Measurements from ENCODE around the gene PIGQ. TPM values are rescaled to one million over a fixed set of nuclear protein-coding genes. Genes with fewer than 3 reads are reported as not detected.

The PIGQ gene
- total and polyA plus RNA-seq, 2 of the 8 experiments (the other 6 are each of a cell fraction or from before 2014, with no cell fraction given): 36.0 to 49.2 TPM

GRCh38 chr16:631808-632358 lies 62.1 kb downstream of the PIGQ start:
- Histone ChIP-seq H2BK5ac (ENCODE audit: low read depth, low read length) (no peak overlapping the region), H3K14ac (ENCODE audit: insufficient read length) (no peak overlapping the region), H4K91ac (replicated peaks; ENCODE audit: insufficient read length, low read length) (no peak overlapping the region), H3K4me3 (ENCODE audit: extremely low read depth in 1 of 4, insufficient read depth in 2 of 4, low read depth in 3 of 4, low read length in 4 of 4) (no peak overlapping the region), H3K9ac (replicated peaks in 1 of 4; ENCODE audit: extremely low read depth in 1 of 4, low read depth in 3 of 4, low read length in 3 of 4) (no peak overlapping the region), H2BK12ac (ENCODE audit: low read depth, low read length) (no peak overlapping the region), H3K18ac (ENCODE audit: extremely low read depth, low read length) (no peak overlapping the region), H4K5ac (ENCODE audit: insufficient read length, low read depth, low read length) (no peak overlapping the region), H3K56ac (replicated peaks; ENCODE audit: insufficient read length, low read depth, low read length) (no peak overlapping the region), H3K4me2 (ENCODE audit: insufficient read depth in 1 of 2, low read depth in 2 of 2, low read length in 2 of 2) (peak overlapping the region; percentile 11 to 79; a peak in 1 of 4 replicates), H3K9me3 (ENCODE audit: insufficient read depth in 2 of 2, low read depth in 1 of 2, low read length in 1 of 2) (no peaks in the 10 kb centered on the region), H3K36me3 (ENCODE audit: control insufficient read depth in 2 of 4, insufficient read depth in 4 of 4, low read length in 3 of 4) (peaks cover 0 to 21% (median 3%) of the 10 kb centered on the region in 4 experiments; a peak in 4 of 8 replicates), H2BK120ac (replicated peaks; ENCODE audit: low read depth, low read length) (no peak overlapping the region), H3K79me2 (ENCODE audit: control insufficient read depth in 1 of 2, insufficient read depth in 2 of 2, low read length in 2 of 2) (peaks cover 0 to 6% of the 10 kb centered on the region in 2 experiments; a peak in 1 of 4 replicates), H2BK15ac (ENCODE audit: low read length) (no peak overlapping the region), H4K8ac (ENCODE audit: extremely low read depth, insufficient read depth, low read length) (no peak overlapping the region; the same call in 1 of the 2 replicates), H2BK20ac (ENCODE audit: low read length) (no peak overlapping the region), H3K23me2 (ENCODE audit: low read depth, low read length) (peaks cover 8% of the 10 kb centered on the region; the same call in 1 of the 2 replicates), H3K4ac (replicated peaks; ENCODE audit: insufficient read length, low read depth, low read length) (no peak overlapping the region), H3K4me1 (replicated peaks in 1 of 4; ENCODE audit: control insufficient read depth in 3 of 4, insufficient read depth in 4 of 4, low read length in 3 of 4) (peaks cover 0 to 29% (median 22%) of the 10 kb centered on the region in 4 experiments; a peak in 6 of 7 replicates), H2AFZ (ENCODE audit: low read length) (no peak overlapping the region), H3K27ac (ENCODE audit: low read depth, low read length) (no peak overlapping the region), H2AK5ac (ENCODE audit: low read depth, low read length) (peak overlapping the region; percentile 11; the same call in 1 of the 2 replicates), H3K27me3 (replicated peaks in 1 of 4; ENCODE audit: control insufficient read depth in 3 of 4, extremely low read depth in 1 of 4, insufficient read depth in 3 of 4, low read length in 3 of 4) (no peaks in the 10 kb centered on the region), H4K20me1 (replicated peaks in 1 of 2; ENCODE audit: control insufficient read depth in 1 of 2, insufficient read depth in 2 of 2, low read length in 2 of 2) (peaks cover 3 to 10% of the 10 kb centered on the region in 2 experiments), H3K23ac (ENCODE audit: insufficient read length) (no peak overlapping the region), H3K79me1 (ENCODE audit: low read depth, low read length) (no peaks in the 10 kb centered on the region)
- DNase-seq (ENCODE audit: low read depth in 1 of 2, low spot score in 2 of 2) (no peak), FAIRE-seq (no peak)
- CTCF ChIA-PET (ENCODE audit: partially characterized antibody): interaction anchor here (0.7 to 1.9 kb wide), 2 partner anchors 12 to 16 kb away, joined by 3 to 6 read pairs; no protein-coding TSS in a partner anchor
- POLR2A ChIA-PET (ENCODE audit: partially characterized antibody): interaction anchor here (0.6 to 1.4 kb wide), 6 partner anchors 13 to 232 kb away, joined by 3 to 5 read pairs (median 4); partner anchors contain the start of gene RAB40C
- 93 to 100% methylated on average over 1 to 9 of the region's 9 CpGs for WGBS, 2 experiments (ENCODE audit: extremely low coverage in 1 of 2, insufficient coverage in 1 of 2, insufficient read length in 1 of 2, insufficient replicate concordance in 2 of 2, low coverage in 1 of 2, low lambda C conversion rate in 2 of 2, missing lambda C conversion rate in 1 of 2)
- TF ChIP-seq TCF12 (IDR thresholded peaks at IDR 0.05; ENCODE audit: low read depth, low read length) (no peak), E2F6 (IDR thresholded peaks at IDR 0.05) (no peak), BACH1 (IDR thresholded peaks at IDR 0.05; ENCODE audit: low read length) (no peak), NANOG (IDR thresholded peaks at IDR 0.05; ENCODE audit: insufficient read depth, low read depth, low read length, poor library complexity, severe bottlenecking) (no peak), PHF8 (conservative IDR thresholded peaks at IDR 0.05; ENCODE audit: low read depth, low read length) (no peak), SIX5 (IDR thresholded peaks at IDR 0.05; ENCODE audit: low read depth, low read length) (no peak), KDM1A (IDR thresholded peaks at IDR 0.05; ENCODE audit: borderline replicate concordance, low read length) (no peak), RXRA (IDR thresholded peaks at IDR 0.05; ENCODE audit: insufficient read depth, low read depth, low read length) (no peak), CBX8 (IDR thresholded peaks at IDR 0.05; ENCODE audit: borderline replicate concordance, low read depth, low read length) (no peak)

All from H1 (cell line).